ENCODE data around the gene RNF225. TPM values are rescaled to one million over a fixed set of nuclear protein-coding genes. Genes with fewer than 3 reads are reported as not detected.

Gene RNF225
- total RNA-seq, 2 donors from 2014 or later: not detected

GRCh38 chr19:58392945-58393724, 2.3 kb upstream of the RNF225 start:
- Histone ChIP-seq H3K9ac (ENCODE audit: low read depth in 2 of 2, low read length in 2 of 2) (no peak overlapping the region), H3K27me3 (peaks cover 23% of the 10 kb centered on the region), H3K4me1 (peaks cover under 1% of the 10 kb centered on the region), H3K27ac (no peak overlapping the region), H3K36me3 (peaks cover 17% of the 10 kb centered on the region), H3K9me3 (no peaks in the 10 kb centered on the region), H3K4me3 (no peak overlapping the region)
- intact Hi-C loops (cut with DNase I): no loop called here
- TF ChIP-seq CTCF (IDR thresholded peaks at IDR 0.05): no peak
- no peak for DNase-seq

- peaks cover 17% of the 10 kb centered on the region for H3K36me3 ChIP-seq
- H3K27ac ChIP-seq: no peak overlapping the region
- peaks cover 23% of the 10 kb centered on the region for H3K27me3 ChIP-seq
- H3K9ac ChIP-seq (ENCODE audit: low read depth in 2 of 2, low read length in 2 of 2): no peak overlapping the region
- DNase-seq: no peak
- H3K4me1 ChIP-seq: no peaks in the 10 kb centered on the region
- no peak for TF ChIP-seq CTCF (IDR thresholded peaks at IDR 0.05)
- intact Hi-C loops (cut with DNase I): no loop called here
- H3K4me3 ChIP-seq: no peak overlapping the region
- H3K9me3 ChIP-seq: no peaks in the 10 kb centered on the region
Measured at GRCh38 chr19:58393725-58394033, 1.8 kb upstream of the RNF225 start.

GRCh38 chr19:58394821-58395219, 636 bp upstream of the RNF225 start:
- intact Hi-C loops (cut with DNase I): no loop called here
- no peaks in the 10 kb centered on the region for H3K4me1 ChIP-seq
- DNase-seq: no peak
- no peak overlapping the region for H3K9ac ChIP-seq (ENCODE audit: low read depth in 2 of 2, low read length in 2 of 2)
- H3K36me3 ChIP-seq: peaks cover 17% of the 10 kb centered on the region
- peaks cover 23% of the 10 kb centered on the region for H3K27me3 ChIP-seq
- H3K27ac ChIP-seq: no peak overlapping the region
- TF ChIP-seq CTCF (IDR thresholded peaks at IDR 0.05): no peak
- no peaks in the 10 kb centered on the region for H3K9me3 ChIP-seq
- H3K4me3 ChIP-seq: no peak overlapping the region

GRCh38 chr19:58395979-58396627, 647 bp downstream of the RNF225 start:
- intact Hi-C loops (cut with DNase I): no loop called here
- no peak overlapping the region for H3K4me3 ChIP-seq
- no peak for TF ChIP-seq CTCF (IDR thresholded peaks at IDR 0.05)
- H3K9me3 ChIP-seq: no peaks in the 10 kb centered on the region
- DNase-seq: no peak
- peaks cover 16% of the 10 kb centered on the region for H3K36me3 ChIP-seq
- no peak overlapping the region for H3K27ac ChIP-seq
- peaks cover 23% of the 10 kb centered on the region for H3K27me3 ChIP-seq
- H3K4me1 ChIP-seq: peaks cover 8% of the 10 kb centered on the region
- H3K9ac ChIP-seq (ENCODE audit: low read depth in 2 of 2, low read length in 2 of 2): no peak overlapping the region

GRCh38 chr19:58396691-58397532, 1.5 kb downstream of the RNF225 start:
- Histone ChIP-seq H3K27ac (no peak overlapping the region), H3K9me3 (no peaks in the 10 kb centered on the region), H3K27me3 (peaks cover 23% of the 10 kb centered on the region), H3K4me3 (no peak overlapping the region), H3K36me3 (peaks cover 8% of the 10 kb centered on the region), H3K9ac (ENCODE audit: low read depth in 2 of 2, low read length in 2 of 2) (no peak overlapping the region), H3K4me1 (peaks cover 8% of the 10 kb centered on the region)
- no peak for TF ChIP-seq CTCF (IDR thresholded peaks at IDR 0.05)
- intact Hi-C loops (cut with DNase I): no loop called here
- no peak for DNase-seq
